HG03025 (cell line): Measurements from ENCODE around the gene CHTF8.

ENCODE experiments used
- ATAC-seq: cut with Tn5 transposase; IDR thresholded peaks from one replicate; pipeline ENCODE4 v1.9.1; 2021; ENCODE audit warnings: mild to moderate bottlenecking, moderate library complexity; ENCODE audit not compliant: unreplicated experiment, low FRiP score

Gene CHTF8

GRCh38 chr16:69114976-69115355 lies 17.4 kb downstream of the CHTF8 start:
- ATAC-seq, result no peak

GRCh38 chr16:69114346-69114975 lies 17.9 kb downstream of the CHTF8 start:
- ATAC-seq, result no peak

- ATAC-seq, result no peak
Measured at GRCh38 chr16:69113216-69113615, 19.2 kb downstream of the CHTF8 start.

GRCh38 chr16:69112285-69113129 lies 19.9 kb downstream of the CHTF8 start:
- ATAC-seq, result no peak

- no peak for ATAC-seq
Measured at GRCh38 chr16:69111876-69112230, 20.5 kb downstream of the CHTF8 start.

GRCh38 chr16:69111216-69111875 lies 21.0 kb downstream of the CHTF8 start:
- no peak for ATAC-seq

- ATAC-seq, result no peak
Measured at GRCh38 chr16:69110406-69110805, 22.0 kb downstream of the CHTF8 start.

- ATAC-seq, result no peak
Measured at GRCh38 chr16:69109486-69110270, 22.7 kb downstream of the CHTF8 start.

- ATAC-seq, result no peak
Measured at GRCh38 chr16:69108905-69109252, 23.5 kb downstream of the CHTF8 start.

GRCh38 chr16:69108064-69108904 lies 24.1 kb downstream of the CHTF8 start:
- no peak for ATAC-seq

GRCh38 chr16:69107316-69107962 lies 24.9 kb downstream of the CHTF8 start:
- ATAC-seq, result no peak

GRCh38 chr16:69106491-69107315 lies 25.7 kb downstream of the CHTF8 start:
- ATAC-seq, result no peak

GRCh38 chr16:69105501-69106361 lies 26.7 kb downstream of the CHTF8 start, which contains the start of gene HAS3:
HAS3 (plus strand) TSS chr16:69105653; CDS start chr16:69109396, 3,743 bp downstream.
- no peak for ATAC-seq

- ATAC-seq, result no peak
Measured at GRCh38 chr16:69100071-69100691, 32.2 kb downstream of the CHTF8 start.

GRCh38 chr16:69095193-69095592 lies 37.2 kb downstream of the CHTF8 start:
- ATAC-seq, result no peak

GRCh38 chr16:69094501-69094900 lies 37.9 kb downstream of the CHTF8 start:
- no peak for ATAC-seq

- ATAC-seq, result no peak
Measured at GRCh38 chr16:69093974-69094373, 38.4 kb downstream of the CHTF8 start.
